NB4 (cell line): ENCODE measurements around the gene ASPG.

Experiments used
- DNase-seq: peaks from one replicate; pipeline ENCODE4 v3.0.0; 2010; ENCODE audit warnings: low read depth
- H3K4me3 ChIP-seq: one replicate; pipeline ENCODE4 v1.5.1; 2011; ENCODE audit warnings: mild to moderate bottlenecking, low read depth, low read length, moderate library complexity
- MYC ChIP-seq: IDR thresholded peaks from 2 replicates; pipeline ENCODE4 v1.6.1; 2011; ENCODE audit warnings: low read depth, low read length
- POLR2A ChIP-seq: IDR thresholded peaks from 2 replicates; pipeline ENCODE4 v1.6.1; 2011; ENCODE audit warnings: mild to moderate bottlenecking; ENCODE audit not compliant: insufficient read length; ENCODE audit errors: extremely low read depth
- TF ChIP-seq, protein P1 (sequence below): IDR thresholded peaks from one replicate; pipeline ENCODE4 v1.5.1; 2012; ENCODE audit warnings: low read depth, low read length
- TF ChIP-seq, protein P2 (sequence below): IDR thresholded peaks from 2 replicates; pipeline ENCODE4 v1.6.1; 2011; ENCODE audit warnings: low read depth, low read length

ASPG gene

DNA sequence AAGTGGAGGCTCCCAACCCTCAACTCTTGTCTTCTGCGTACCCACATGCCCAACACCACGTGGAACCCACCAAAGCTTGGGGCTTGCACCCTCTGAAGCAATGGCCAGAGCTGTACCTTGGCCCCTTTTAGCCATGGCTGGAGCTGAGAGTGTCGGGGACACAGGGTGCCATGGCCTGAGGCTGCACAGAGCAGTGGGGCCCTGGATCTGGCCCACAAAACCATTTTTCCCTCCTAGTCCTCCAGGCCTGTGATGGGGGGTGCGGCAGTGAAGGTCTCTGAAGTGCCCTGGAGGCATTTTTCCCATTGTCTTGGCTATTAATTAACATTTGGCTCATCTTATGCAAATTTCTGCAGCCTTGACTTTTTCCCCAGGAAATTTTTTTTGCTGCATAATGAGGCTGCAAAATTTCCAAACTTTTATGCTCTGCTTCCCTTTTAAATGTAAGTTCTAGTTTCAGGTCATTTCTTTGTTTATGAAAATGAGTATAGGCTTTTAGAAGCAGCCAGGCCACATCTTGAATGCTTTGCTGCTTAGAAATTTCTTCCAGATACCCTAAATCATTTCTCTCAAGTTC lies 18.7 kb upstream of the ASPG start:
- no peak for DNase-seq
- TF ChIP-seq MYC, result no peak
- TF ChIP-seq, protein P1, sequence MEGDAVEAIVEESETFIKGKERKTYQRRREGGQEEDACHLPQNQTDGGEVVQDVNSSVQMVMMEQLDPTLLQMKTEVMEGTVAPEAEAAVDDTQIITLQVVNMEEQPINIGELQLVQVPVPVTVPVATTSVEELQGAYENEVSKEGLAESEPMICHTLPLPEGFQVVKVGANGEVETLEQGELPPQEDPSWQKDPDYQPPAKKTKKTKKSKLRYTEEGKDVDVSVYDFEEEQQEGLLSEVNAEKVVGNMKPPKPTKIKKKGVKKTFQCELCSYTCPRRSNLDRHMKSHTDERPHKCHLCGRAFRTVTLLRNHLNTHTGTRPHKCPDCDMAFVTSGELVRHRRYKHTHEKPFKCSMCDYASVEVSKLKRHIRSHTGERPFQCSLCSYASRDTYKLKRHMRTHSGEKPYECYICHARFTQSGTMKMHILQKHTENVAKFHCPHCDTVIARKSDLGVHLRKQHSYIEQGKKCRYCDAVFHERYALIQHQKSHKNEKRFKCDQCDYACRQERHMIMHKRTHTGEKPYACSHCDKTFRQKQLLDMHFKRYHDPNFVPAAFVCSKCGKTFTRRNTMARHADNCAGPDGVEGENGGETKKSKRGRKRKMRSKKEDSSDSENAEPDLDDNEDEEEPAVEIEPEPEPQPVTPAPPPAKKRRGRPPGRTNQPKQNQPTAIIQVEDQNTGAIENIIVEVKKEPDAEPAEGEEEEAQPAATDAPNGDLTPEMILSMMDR, result no peak
- no peak overlapping the region for H3K4me3 ChIP-seq

DNA sequence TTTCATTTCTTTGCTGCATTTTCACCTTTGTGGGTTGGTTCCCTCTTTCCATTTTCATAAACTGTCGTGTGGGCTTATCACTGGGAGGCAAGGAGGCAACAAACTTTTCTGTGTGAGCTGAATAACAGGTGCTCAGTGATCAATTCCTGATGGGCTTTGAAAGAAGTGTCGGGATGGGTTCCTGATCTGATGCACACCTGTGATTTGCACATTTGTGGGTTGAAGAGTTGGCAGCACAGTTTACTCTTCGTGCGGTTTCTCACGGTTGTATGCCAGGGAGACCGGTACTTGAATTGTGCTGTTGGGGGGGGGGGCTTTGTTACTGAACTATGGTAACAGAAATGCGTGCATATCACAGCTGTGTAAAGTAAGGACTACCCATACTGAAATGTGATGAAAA lies 16.0 kb upstream of the ASPG start:
- no peak for DNase-seq
- no peak overlapping the region for H3K4me3 ChIP-seq
- no peak for TF ChIP-seq POLR2A
- TF ChIP-seq, protein P1, result no peak
- TF ChIP-seq MYC, result no peak
- TF ChIP-seq, protein P2, sequence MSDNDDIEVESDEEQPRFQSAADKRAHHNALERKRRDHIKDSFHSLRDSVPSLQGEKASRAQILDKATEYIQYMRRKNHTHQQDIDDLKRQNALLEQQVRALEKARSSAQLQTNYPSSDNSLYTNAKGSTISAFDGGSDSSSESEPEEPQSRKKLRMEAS, result no peak

DNA sequence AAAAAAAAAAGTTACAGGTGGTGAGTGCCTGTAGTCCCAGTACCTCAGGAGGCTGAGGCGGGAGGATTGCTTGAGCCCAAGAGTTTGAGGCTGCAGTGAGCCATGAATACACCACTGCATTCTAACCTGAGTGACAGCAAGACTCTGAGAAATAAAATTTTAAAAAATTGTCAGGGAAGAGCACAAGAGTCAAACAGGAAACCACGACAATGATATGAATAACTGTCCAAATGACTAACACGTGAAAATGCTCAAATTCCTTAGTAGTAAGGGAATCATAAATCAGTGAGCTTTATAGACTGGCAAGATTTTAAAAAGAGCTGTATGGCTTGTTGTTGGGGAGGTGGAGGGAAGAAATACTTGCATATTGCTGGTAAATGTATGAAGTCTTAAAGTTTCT lies 12.9 kb upstream of the ASPG start:
- TF ChIP-seq MYC, result no peak
- TF ChIP-seq, protein P2, result no peak
- no peak for TF ChIP-seq POLR2A
- TF ChIP-seq, protein P1, result no peak
- no peak for DNase-seq
- no peak overlapping the region for H3K4me3 ChIP-seq

DNA sequence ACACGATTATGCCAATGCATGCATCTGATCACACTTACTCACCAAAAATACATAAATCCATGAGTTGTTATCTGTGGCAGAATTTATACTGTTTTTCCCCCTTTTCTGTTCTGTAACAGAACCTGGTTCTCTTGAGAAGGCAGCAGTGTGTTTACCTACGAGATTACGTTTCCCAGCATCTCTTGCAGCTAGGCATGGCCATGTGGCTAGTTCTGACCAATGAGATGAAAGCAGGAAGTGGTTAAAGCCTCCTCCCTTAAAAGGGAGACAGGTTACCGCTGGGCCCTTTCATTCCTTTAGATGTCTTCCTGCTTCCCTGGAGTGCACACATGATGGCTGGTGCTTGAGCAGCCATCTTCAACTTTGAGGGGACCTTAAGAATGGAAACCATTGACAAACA lies 11.7 kb upstream of the ASPG start:
- DNase-seq, result no peak
- TF ChIP-seq, protein P1, result no peak
- TF ChIP-seq, protein P2, result no peak
- TF ChIP-seq POLR2A (no peak), MYC (no peak)

DNA sequence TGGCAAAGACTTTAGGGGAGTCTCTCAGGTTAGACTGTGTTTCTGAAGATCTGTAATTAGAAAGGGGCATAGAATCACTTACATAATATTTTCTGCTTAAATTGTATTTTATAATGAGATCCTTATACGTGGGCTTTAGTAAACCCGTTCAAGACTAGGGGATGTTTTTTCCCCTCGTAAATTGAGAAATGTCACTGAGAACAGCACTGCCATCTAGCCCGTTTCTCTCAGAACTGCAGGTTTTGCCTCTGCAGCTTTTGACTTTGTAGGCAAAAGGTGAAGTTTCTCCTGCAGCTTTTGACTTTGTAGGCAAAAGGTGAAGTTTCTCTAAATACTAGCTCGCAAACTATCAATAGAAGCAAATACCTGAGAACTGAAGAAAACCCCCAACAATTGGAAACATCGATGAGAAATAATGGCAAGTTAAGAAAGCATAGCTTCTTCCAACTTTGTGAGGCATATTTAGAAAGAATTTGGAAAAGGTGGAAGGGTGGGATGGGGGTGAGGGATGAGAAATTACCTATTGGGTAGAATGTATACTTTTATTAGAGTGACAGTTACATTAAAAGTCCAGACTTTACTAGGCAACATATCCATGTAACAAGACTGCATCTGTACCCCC lies 9.9 kb upstream of the ASPG start:
- TF ChIP-seq, protein P1, result peak; percentile 45
- TF ChIP-seq POLR2A, result no peak
- H3K4me3 ChIP-seq, result no peak overlapping the region
- peak; percentile 28 for DNase-seq

More for the DNA sequence above, 11.7 kb upstream of the ASPG start:
- H3K4me3 ChIP-seq, result no peak overlapping the region

DNA sequence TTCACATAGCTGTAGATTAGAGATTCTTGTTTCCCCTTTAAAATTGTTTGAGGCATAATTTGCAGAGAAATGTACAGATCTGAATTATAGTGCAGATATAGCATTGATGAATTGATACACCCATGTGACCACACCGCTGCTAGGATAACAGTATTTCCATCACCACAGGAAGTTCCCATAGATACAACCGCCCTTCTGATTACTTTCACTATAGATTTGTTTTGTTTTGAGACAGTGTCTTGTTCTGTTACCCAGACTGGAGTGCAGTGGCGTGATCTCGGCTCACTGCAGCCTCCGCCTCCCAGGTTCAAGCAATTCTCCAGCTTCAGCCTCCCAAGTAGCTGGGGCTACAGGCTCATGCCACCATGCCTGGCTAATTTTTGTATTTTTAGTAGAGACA lies 8.8 kb upstream of the ASPG start:
- TF ChIP-seq, protein P2, result no peak
- no peak for TF ChIP-seq MYC
- TF ChIP-seq, protein P1, result no peak
- TF ChIP-seq POLR2A, result no peak
- H3K4me3 ChIP-seq, result no peak overlapping the region
- no peak for DNase-seq
